PC-9 (cell line): ENCODE measurements around the gene MRPL4. TPM values are rescaled to one million over a fixed set of nuclear protein-coding genes. Genes with fewer than 3 reads are reported as not detected.

Source experiments
- BruUV-seq: library from RNA; stranded (reverse); fragments of 400-500 nt; replicated peaks from 2 replicates; lab custom pipeline; 2021; lab: Mats Ljungman, UMichigan
- CTCF ChIA-PET: fragments of 300-600 bp; sonication (Branson Sonifier 250); formaldehyde crosslinking; loops from one replicate; lab custom pipeline; 2022; ENCODE audit warnings: antibody characterized with exemption; lab: Charles Lee
- POLR2A ChIA-PET: fragments of 300-600 bp; sonication (Branson Sonifier 250); formaldehyde crosslinking; loops from one replicate; lab custom pipeline; 2022; ENCODE audit warnings: antibody characterized with exemption; ENCODE audit not compliant: unreplicated experiment; lab: Charles Lee
- DNase-seq, 2 experiments: peaks; one replicate each; pipeline versions ENCODE4 v3.0.0 to v3.0.0-alpha.2; 2015 to 2022; ENCODE audit warnings: mixed read lengths in 1 of 2
- H2AFZ ChIP-seq: fragments of 200-600 bp; sonication (generic); 2 replicates; pipeline ENCODE4 v1.8.1; 2017; ENCODE audit warnings: antibody characterized with exemption
- H3F3A ChIP-seq: fragments of 200-600 bp; sonication (generic); 2 replicates; pipeline ENCODE4 v1.8.1; 2017; ENCODE audit warnings: antibody characterized with exemption, mild to moderate bottlenecking, low read depth; ENCODE audit not compliant: insufficient read depth
- H3K27ac ChIP-seq: fragments of 200-600 bp; sonication (generic); 2 replicates; pipeline ENCODE4 v1.6.1; 2016; ENCODE audit warnings: mixed run types
- H3K27me3 ChIP-seq: fragments of 200-600 bp; sonication (generic); 2 replicates; pipeline ENCODE4 v1.6.1; 2016; ENCODE audit warnings: low read depth, mixed run types; ENCODE audit not compliant: insufficient read depth
- H3K36me3 ChIP-seq: fragments of 200-600 bp; sonication (generic); 2 replicates; pipeline ENCODE4 v1.6.1; 2016; ENCODE audit warnings: low read depth, mixed run types
- H3K4me1 ChIP-seq: fragments of 200-600 bp; sonication (generic); replicated peaks from 2 replicates; pipeline ENCODE4 v1.6.1; 2016; ENCODE audit warnings: mixed run types; ENCODE audit not compliant: insufficient read depth
- H3K4me2 ChIP-seq: fragments of 200-600 bp; sonication (generic); 2 replicates; pipeline ENCODE4 v1.6.1; 2017; ENCODE audit warnings: mixed run types
- H3K4me3 ChIP-seq: fragments of 200-600 bp; sonication (generic); 2 replicates; pipeline ENCODE4 v1.6.1; 2016; ENCODE audit warnings: mixed run types
- H3K79me2 ChIP-seq: fragments of 200-600 bp; sonication (generic); 2 replicates; pipeline ENCODE4 v1.6.1; 2017; ENCODE audit warnings: low read depth, mixed run types
- H3K9me2 ChIP-seq: fragments of 200-600 bp; sonication (generic); 2 replicates; pipeline ENCODE4 v1.8.1; 2017; ENCODE audit warnings: mild to moderate bottlenecking; ENCODE audit not compliant: insufficient read depth
- H3K9me3 ChIP-seq: fragments of 200-600 bp; sonication (generic); 2 replicates; pipeline ENCODE4 v1.8.1; 2016; ENCODE audit warnings: low read depth; ENCODE audit not compliant: insufficient read depth
- H4K20me1 ChIP-seq: fragments of 200-600 bp; sonication (generic); 2 replicates; pipeline ENCODE4 v1.8.1; 2017; ENCODE audit not compliant: insufficient read depth
- EZH2 ChIP-seq: fragments of 200-600 bp; sonication (generic); IDR thresholded peaks from 2 replicates; pipeline ENCODE4 v1.8.0; 2017; ENCODE audit warnings: antibody characterized with exemption, low read depth
- intact Hi-C: fragments of 100-400 bp; cut with micrococcal nuclease; formaldehyde crosslinking; loops from one replicate; pipeline ENCODE4 v1.10.0; 2022; ENCODE audit not compliant: unreplicated experiment
- total RNA-seq: library from RNA; stranded (reverse); gene quantifications from 2 replicates; pipeline ENCODE4 v1.2.3, GENCODE V29; 2021
- TF ChIP-seq, protein P1 (sequence below): fragments of 200-600 bp; sonication (generic); conservative IDR thresholded peaks from 2 replicates; pipeline ENCODE4 v1.6.1; 2017; ENCODE audit warnings: mixed run types, antibody characterized with exemption, mild to moderate bottlenecking, moderate library complexity

Gene MRPL4
- total RNA-seq, 1 experiment from 2014 or later = 98.2 TPM

GRCh38 chr19:10286803-10287737 is 35.1 kb downstream of the MRPL4 start, which contains the start of gene ICAM4:
TSS of gene ICAM4 (plus strand) at chr19:10286955. CDS start at chr19:10287013, 58 bp downstream.
- DNase-seq = no peak
- H3K79me2 ChIP-seq = no peaks in the 10 kb centered on the region
- H3K27ac ChIP-seq = no peak within 1 kb of the TSS
- H3F3A ChIP-seq = peaks cover 28% of the 10 kb centered on the region
- no peaks in the 10 kb centered on the region for H3K9me3 ChIP-seq
- no peaks in the 10 kb centered on the region for H3K27me3 ChIP-seq
- no peak within 1 kb of the TSS for H3K4me3 ChIP-seq
- TF ChIP-seq EZH2 = no peak
- TF ChIP-seq, protein P1, sequence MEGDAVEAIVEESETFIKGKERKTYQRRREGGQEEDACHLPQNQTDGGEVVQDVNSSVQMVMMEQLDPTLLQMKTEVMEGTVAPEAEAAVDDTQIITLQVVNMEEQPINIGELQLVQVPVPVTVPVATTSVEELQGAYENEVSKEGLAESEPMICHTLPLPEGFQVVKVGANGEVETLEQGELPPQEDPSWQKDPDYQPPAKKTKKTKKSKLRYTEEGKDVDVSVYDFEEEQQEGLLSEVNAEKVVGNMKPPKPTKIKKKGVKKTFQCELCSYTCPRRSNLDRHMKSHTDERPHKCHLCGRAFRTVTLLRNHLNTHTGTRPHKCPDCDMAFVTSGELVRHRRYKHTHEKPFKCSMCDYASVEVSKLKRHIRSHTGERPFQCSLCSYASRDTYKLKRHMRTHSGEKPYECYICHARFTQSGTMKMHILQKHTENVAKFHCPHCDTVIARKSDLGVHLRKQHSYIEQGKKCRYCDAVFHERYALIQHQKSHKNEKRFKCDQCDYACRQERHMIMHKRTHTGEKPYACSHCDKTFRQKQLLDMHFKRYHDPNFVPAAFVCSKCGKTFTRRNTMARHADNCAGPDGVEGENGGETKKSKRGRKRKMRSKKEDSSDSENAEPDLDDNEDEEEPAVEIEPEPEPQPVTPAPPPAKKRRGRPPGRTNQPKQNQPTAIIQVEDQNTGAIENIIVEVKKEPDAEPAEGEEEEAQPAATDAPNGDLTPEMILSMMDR = no peak
- peaks cover 9% of the 10 kb centered on the region; the same call in 1 of the 2 replicates for H3K36me3 ChIP-seq
- H3K4me1 ChIP-seq = peaks cover 36% of the 10 kb centered on the region
- no peak within 1 kb of the TSS for H3K4me2 ChIP-seq
- CTCF ChIA-PET = interaction anchor here (0.7 kb wide), 1 partner anchor 18 kb away, joined by 3 read pairs; no protein-coding TSS in a partner anchor
- BruUV-seq = no TSS peak
- intact Hi-C loops = no loop called here
- no peaks in the 10 kb centered on the region for H3K9me2 ChIP-seq
- H2AFZ ChIP-seq = no peak within 1 kb of the TSS
- POLR2A ChIA-PET = interaction anchor here (0.6 kb wide), 2 partner anchors 8 to 47 kb away, joined by 3 to 14 read pairs; no protein-coding TSS in a partner anchor
- H4K20me1 ChIP-seq = no peaks in the 10 kb centered on the region

DNA sequence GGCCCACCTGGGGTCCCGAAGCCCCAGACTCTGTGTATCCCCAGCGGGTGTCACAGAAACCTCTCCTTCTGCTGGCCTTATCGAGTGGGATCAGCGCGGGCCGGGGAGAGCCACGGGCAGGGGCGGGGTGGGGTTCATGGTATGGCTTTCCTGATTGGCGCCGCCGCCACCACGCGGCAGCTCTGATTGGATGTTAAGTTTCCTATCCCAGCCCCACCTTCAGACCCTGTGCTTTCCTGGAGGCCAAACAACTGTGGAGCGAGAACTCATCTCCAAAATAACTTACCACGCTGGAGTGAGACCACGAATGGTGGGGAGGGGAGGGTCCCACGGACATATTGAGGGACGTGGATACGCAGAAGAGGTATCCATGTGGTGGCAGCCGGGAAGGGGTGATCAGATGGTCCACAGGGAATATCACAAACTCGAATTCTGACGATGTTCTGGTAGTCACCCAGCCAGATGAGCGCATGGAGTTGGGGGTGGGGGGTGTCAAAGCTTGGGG is 36.7 kb downstream of the MRPL4 start:
- peak; percentile 71 to 77 for DNase-seq
- Histone ChIP-seq H3K79me2 (no peaks in the 10 kb centered on the region), H3K27ac (0 out of 2 replicates have a peak overlapping the region, but pooled peaks have one; percentile 28), H3K4me2 (peak overlapping the region; percentile 97), H3K9me2 (no peaks in the 10 kb centered on the region), H3K9me3 (no peaks in the 10 kb centered on the region), H2AFZ (peak overlapping the region; percentile 89), H3F3A (peaks cover 18% of the 10 kb centered on the region; the same call in 1 of the 2 replicates), H3K4me1 (peaks cover 20% of the 10 kb centered on the region), H3K36me3 (peaks cover 9% of the 10 kb centered on the region; the same call in 1 of the 2 replicates), H4K20me1 (no peaks in the 10 kb centered on the region), H3K27me3 (no peaks in the 10 kb centered on the region), H3K4me3 (peak overlapping the region; percentile 78)
- TSS peak; percentile 67 for BruUV-seq
- ChIA-PET POLR2A (interaction anchor here (1.0 to 1.9 kb wide), 4 partner anchors 9 to 46 kb away, joined by 3 to 9 read pairs (median 6); partner anchors contain the start of gene ICAM1), CTCF (interaction anchor here (0.6 to 1.0 kb wide), 4 partner anchors 18 to 1876 kb away, joined by 3 to 4 read pairs (median 3); partner anchors contain the start of genes ICAM1 and MARCHF2)
- intact Hi-C loops = no loop called here
- TF ChIP-seq EZH2 = no peak
- TF ChIP-seq, protein P1 = no peak
